Suprapubic skin (tissue), 4 donors: Measurements from ENCODE around the gene ART1. TPM values are rescaled to one million over a fixed set of nuclear protein-coding genes. Genes with fewer than 3 reads are reported as not detected.
A peak's percentile ranks its signal among the peaks of the same experiment; 100 is the strongest.
"Not testable (repeated sequence)": the region's sequence is repeated elsewhere in the genome, so short reads cannot be mapped to it uniquely, and the experiment has no call there.

Experiments
- DNase-seq, 2 donors: peaks; one replicate each; pipeline ENCODE4 v3.0.0-alpha.2; 2019; ENCODE audit warnings: low spot score in 2 of 2
- H3K27ac ChIP-seq: fragments of 200-600 bp; sonication (generic); one replicate; pipeline ENCODE4 v1.5.1; 2019
- H3K27me3 ChIP-seq: fragments of 200-600 bp; sonication (generic); one replicate; pipeline ENCODE4 v1.5.1; 2019
- H3K36me3 ChIP-seq: fragments of 200-600 bp; sonication (generic); one replicate; pipeline ENCODE4 v1.5.1; 2019
- H3K4me1 ChIP-seq: fragments of 200-600 bp; sonication (generic); one replicate; pipeline ENCODE4 v1.5.1; 2019
- H3K4me3 ChIP-seq: fragments of 200-600 bp; sonication (generic); one replicate; pipeline ENCODE4 v1.5.1; 2019; ENCODE audit warnings: mild to moderate bottlenecking
- H3K9me3 ChIP-seq: fragments of 200-600 bp; sonication (generic); one replicate; pipeline ENCODE4 v1.5.1; 2019
- CTCF ChIP-seq, 2 donors: fragments of 200-600 bp in 1 of 2; fragments of 450-650 bp in 1 of 2; sonication (generic) in 1 of 2; IDR thresholded peaks; one replicate each; pipeline ENCODE4 v1.5.1; 2016 to 2019; ENCODE audit warnings: antibody characterized with exemption in 2 of 2, mild to moderate bottlenecking in 1 of 2, moderate library complexity in 1 of 2
- EP300 ChIP-seq: sonication (generic); formaldehyde crosslinking; IDR thresholded peaks from one replicate; pipeline ENCODE4 v1.6.1; 2017; ENCODE audit warnings: antibody characterized with exemption
- POLR2A ChIP-seq, 2 donors: fragments of 450-650 bp; IDR thresholded peaks; one replicate each; pipeline ENCODE4 v1.6.1; 2017; ENCODE audit warnings: antibody characterized with exemption in 2 of 2, mild to moderate bottlenecking in 2 of 2, moderate library complexity in 2 of 2
- POLR2AphosphoS5 ChIP-seq, 3 donors: sonication (generic); formaldehyde crosslinking; IDR thresholded peaks; one replicate each; pipeline ENCODE4 v1.6.1; 2017; ENCODE audit warnings: antibody characterized with exemption in 3 of 3
- WGBS: methylation state at CpG from one replicate; pipeline ENCODE4 v1.1.5; 2018; 5-methylcytosine and 5-hydroxymethylcytosine counted together
- total RNA-seq, 4 donors: library from RNA; depleted of rRNA; stranded (reverse); fragments of >200 nt; gene quantifications; one replicate each; pipeline ENCODE4 v1.1.0, GENCODE V29; 2016

ART1 gene
- total RNA-seq, 4 donors from 2014 or later, result not detected

- no peaks in the 10 kb centered on the region for H3K4me1 ChIP-seq
- no peak overlapping the region for H3K4me3 ChIP-seq
- TF ChIP-seq POLR2A (IDR thresholded peaks at IDR 0.05) (no peak), EP300 (no peak), POLR2AphosphoS5 (IDR thresholded peaks at IDR 0.05) (no peak), CTCF (IDR thresholded peaks at IDR 0.05) (no peak)
- no peaks in the 10 kb centered on the region for H3K27me3 ChIP-seq
- no peak overlapping the region for H3K27ac ChIP-seq
- 95% methylated on average over 3 of the region's 3 CpGs for WGBS
- no peaks in the 10 kb centered on the region for H3K36me3 ChIP-seq
- H3K9me3 ChIP-seq, result no peaks in the 10 kb centered on the region
- no peak for DNase-seq
Observed at GRCh38 chr11:3655547-3655946, 10.6 kb downstream of the ART1 start.

GRCh38 chr11:3657331-3657730 lies 12.4 kb downstream of the ART1 start:
- H3K9me3 ChIP-seq, H3K27me3 ChIP-seq, H3K4me3 ChIP-seq, H3K36me3 ChIP-seq, DNase-seq, H3K27ac ChIP-seq, H3K4me1 ChIP-seq: not testable (repeated sequence)
- WGBS, result 80% methylated on average over 5 of the region's 5 CpGs

GRCh38 chr11:3658252-3658651 lies 13.3 kb downstream of the ART1 start:
- Histone ChIP-seq H3K27ac (no peak overlapping the region), H3K9me3 (no peaks in the 10 kb centered on the region), H3K36me3 (no peaks in the 10 kb centered on the region), H3K4me3 (no peak overlapping the region), H3K27me3 (no peaks in the 10 kb centered on the region), H3K4me1 (no peaks in the 10 kb centered on the region)
- 93% methylated on average over 8 of the region's 8 CpGs for WGBS
- TF ChIP-seq POLR2A (IDR thresholded peaks at IDR 0.05) (no peak), POLR2AphosphoS5 (IDR thresholded peaks at IDR 0.05) (no peak), CTCF (IDR thresholded peaks at IDR 0.05) (no peak), EP300 (no peak)
- peak in 1 of 2 donors; percentile 38 for DNase-seq

GRCh38 chr11:3659595-3660515 lies 14.9 kb downstream of the ART1 start:
- Histone ChIP-seq H3K4me3 (no peak overlapping the region), H3K27ac (no peak overlapping the region), H3K36me3 (peaks cover 7% of the 10 kb centered on the region), H3K9me3 (no peaks in the 10 kb centered on the region), H3K27me3 (no peaks in the 10 kb centered on the region), H3K4me1 (no peaks in the 10 kb centered on the region)
- peak in 1 of 2 donors; percentile 60 for DNase-seq
- TF ChIP-seq EP300 (no peak), POLR2A (IDR thresholded peaks at IDR 0.05) (no peak), CTCF (IDR thresholded peaks at IDR 0.05) (no peak), POLR2AphosphoS5 (IDR thresholded peaks at IDR 0.05) (no peak)
- WGBS, result 85% methylated on average over 17 of the region's 33 CpGs

GRCh38 chr11:3660960-3661359 lies 16.0 kb downstream of the ART1 start:
- Histone ChIP-seq H3K27ac (no peak overlapping the region), H3K4me3 (no peak overlapping the region), H3K9me3 (no peaks in the 10 kb centered on the region), H3K4me1 (no peaks in the 10 kb centered on the region), H3K36me3 (peaks cover 13% of the 10 kb centered on the region), H3K27me3 (no peaks in the 10 kb centered on the region)
- 77% methylated on average over 2 of the region's 2 CpGs for WGBS
- TF ChIP-seq EP300 (no peak), POLR2A (IDR thresholded peaks at IDR 0.05) (no peak), POLR2AphosphoS5 (IDR thresholded peaks at IDR 0.05) (no peak), CTCF (IDR thresholded peaks at IDR 0.05) (no peak)
- DNase-seq, result no peak
